Measurements from ENCODE around the gene POLR3G.

Gene POLR3G

GRCh38 chr5:90548069-90548593, 73.5 kb downstream of the POLR3G start:
- Histone ChIP-seq H3K79me2 (ENCODE audit: low read length) (no peaks in the 10 kb centered on the region), H3K9me3 (ENCODE audit: insufficient read depth, low read length) (no peaks in the 10 kb centered on the region), H3K4me1 (ENCODE audit: low read length) (peaks cover 2% of the 10 kb centered on the region; the same call in 1 of the 2 replicates), H3K27ac (ENCODE audit: low read length) (no peak overlapping the region), H3K9ac (ENCODE audit: low read length) (no peak overlapping the region), H3K36me3 (replicated peaks; ENCODE audit: low read depth, low read length) (no peaks in the 10 kb centered on the region), H3K27me3 (ENCODE audit: low read depth, low read length) (peaks cover 53% of the 10 kb centered on the region), H2AFZ (ENCODE audit: low read depth, low read length) (no peak overlapping the region), H4K20me1 (ENCODE audit: insufficient read depth, low read length) (no peaks in the 10 kb centered on the region; the same call in 1 of the 2 replicates), H3K4me2 (ENCODE audit: low read length) (no peak overlapping the region), H3K4me3 (ENCODE audit: low read length) (no peak overlapping the region)
- TF ChIP-seq EZH2phosphoT487 (IDR thresholded peaks at IDR 0.05; ENCODE audit: low read depth), result no peak

GRCh38 chr5:90549223-90549622, 74.6 kb downstream of the POLR3G start:
- Histone ChIP-seq H3K27me3 (ENCODE audit: low read depth, low read length) (peaks cover 58% of the 10 kb centered on the region), H3K9ac (ENCODE audit: low read length) (no peak overlapping the region), H3K79me2 (ENCODE audit: low read length) (no peaks in the 10 kb centered on the region), H3K4me1 (ENCODE audit: low read length) (peaks cover 2% of the 10 kb centered on the region; the same call in 1 of the 2 replicates), H3K4me2 (ENCODE audit: low read length) (no peak overlapping the region), H3K27ac (ENCODE audit: low read length) (no peak overlapping the region), H2AFZ (ENCODE audit: low read depth, low read length) (no peak overlapping the region), H3K9me3 (ENCODE audit: insufficient read depth, low read length) (no peaks in the 10 kb centered on the region), H3K36me3 (replicated peaks; ENCODE audit: low read depth, low read length) (no peaks in the 10 kb centered on the region), H4K20me1 (ENCODE audit: insufficient read depth, low read length) (no peaks in the 10 kb centered on the region; the same call in 1 of the 2 replicates), H3K4me3 (ENCODE audit: low read length) (no peak overlapping the region)
- TF ChIP-seq CTCF (IDR thresholded peaks at IDR 0.05; ENCODE audit: low read depth, low read length) (no peak), EZH2phosphoT487 (IDR thresholded peaks at IDR 0.05; ENCODE audit: low read depth) (no peak)

GRCh38 chr5:90549729-90550275, 75.1 kb downstream of the POLR3G start:
- H3K4me2 ChIP-seq (ENCODE audit: low read length), result no peak overlapping the region
- H3K9ac ChIP-seq (ENCODE audit: low read length), result no peak overlapping the region
- no peaks in the 10 kb centered on the region for H3K79me2 ChIP-seq (ENCODE audit: low read length)
- no peak overlapping the region for H3K4me3 ChIP-seq (ENCODE audit: low read length)
- H4K20me1 ChIP-seq (ENCODE audit: insufficient read depth, low read length), result no peaks in the 10 kb centered on the region; the same call in 1 of the 2 replicates
- peaks cover 59% of the 10 kb centered on the region for H3K27me3 ChIP-seq (ENCODE audit: low read depth, low read length)
- no peak overlapping the region for H2AFZ ChIP-seq (ENCODE audit: low read depth, low read length)
- TF ChIP-seq CTCF (IDR thresholded peaks at IDR 0.05; ENCODE audit: low read depth, low read length) (no peak), EZH2phosphoT487 (IDR thresholded peaks at IDR 0.05; ENCODE audit: low read depth) (no peak)
- no peaks in the 10 kb centered on the region for H3K9me3 ChIP-seq (ENCODE audit: insufficient read depth, low read length)
- no peaks in the 10 kb centered on the region for H3K36me3 ChIP-seq (replicated peaks; ENCODE audit: low read depth, low read length)
- peaks cover 2% of the 10 kb centered on the region; the same call in 1 of the 2 replicates for H3K4me1 ChIP-seq (ENCODE audit: low read length)
- H3K27ac ChIP-seq (ENCODE audit: low read length), result no peak overlapping the region

DNA sequence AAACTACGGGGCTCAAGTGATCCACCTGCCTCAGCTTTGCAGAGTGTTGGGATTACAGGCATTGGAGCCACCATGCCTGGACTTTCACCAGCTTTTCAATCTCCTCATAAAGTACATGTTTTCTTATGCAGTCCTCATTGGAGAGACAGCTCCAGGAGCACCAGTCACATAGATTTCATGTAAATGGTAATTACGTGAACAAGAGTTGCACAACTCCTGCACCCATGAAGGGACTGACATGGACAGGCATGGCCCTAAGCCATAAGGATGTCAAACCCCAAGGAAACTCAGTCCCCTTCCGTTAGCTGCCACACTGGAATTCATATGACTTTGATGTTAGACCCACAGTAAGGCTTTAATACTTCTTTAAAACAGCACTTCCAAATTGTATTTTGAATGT, 76.3 kb downstream of the POLR3G start:
- H2AFZ ChIP-seq (ENCODE audit: low read depth, low read length), result no peak overlapping the region
- no peaks in the 10 kb centered on the region; the same call in 1 of the 2 replicates for H4K20me1 ChIP-seq (ENCODE audit: insufficient read depth, low read length)
- no peaks in the 10 kb centered on the region for H3K79me2 ChIP-seq (ENCODE audit: low read length)
- H3K9ac ChIP-seq (ENCODE audit: low read length), result no peak overlapping the region
- no peaks in the 10 kb centered on the region for H3K9me3 ChIP-seq (ENCODE audit: insufficient read depth, low read length)
- peaks cover 51% of the 10 kb centered on the region for H3K27me3 ChIP-seq (ENCODE audit: low read depth, low read length)
- H3K4me1 ChIP-seq (ENCODE audit: low read length), result peaks cover 2% of the 10 kb centered on the region; the same call in 1 of the 2 replicates
- no peak overlapping the region for H3K27ac ChIP-seq (ENCODE audit: low read length)
- H3K36me3 ChIP-seq (replicated peaks; ENCODE audit: low read depth, low read length), result no peaks in the 10 kb centered on the region
- no peak overlapping the region for H3K4me2 ChIP-seq (ENCODE audit: low read length)
- TF ChIP-seq CTCF (IDR thresholded peaks at IDR 0.05; ENCODE audit: low read depth, low read length), result no peak
- TF ChIP-seq EZH2phosphoT487 (IDR thresholded peaks at IDR 0.05; ENCODE audit: low read depth), result no peak
- no peak overlapping the region for H3K4me3 ChIP-seq (ENCODE audit: low read length)
